ENCODE data around the gene TSEN54.

The TSEN54 gene

GRCh38 chr17:75512926-75513640 is 3.2 kb upstream of the TSEN54 start:
- H3K27ac Mint-ChIP-seq = no peak overlapping the region
- peaks cover 50% of the 10 kb centered on the region for H3K4me1 Mint-ChIP-seq
- H3K9me3 Mint-ChIP-seq = no peaks in the 10 kb centered on the region
- H3K27me3 Mint-ChIP-seq (ENCODE audit: low read depth, poor library complexity) = peaks cover 4% of the 10 kb centered on the region
- TF ChIP-seq CTCF (IDR thresholded peaks at IDR 0.05) = no peak
- H3K4me3 Mint-ChIP-seq = peak overlapping the region; percentile 79
- H3K36me3 Mint-ChIP-seq (ENCODE audit: low read depth) = peaks cover 11% of the 10 kb centered on the region
- DNase-seq = no peak

GRCh38 chr17:75513641-75514000 is 2.7 kb upstream of the TSEN54 start:
- no peak for DNase-seq
- Mint-ChIP-seq H3K4me3 (peak overlapping the region; percentile 79), H3K36me3 (ENCODE audit: low read depth) (peaks cover 16% of the 10 kb centered on the region), H3K27me3 (ENCODE audit: low read depth, poor library complexity) (peaks cover 4% of the 10 kb centered on the region), H3K27ac (no peak overlapping the region), H3K4me1 (peaks cover 48% of the 10 kb centered on the region), H3K9me3 (no peaks in the 10 kb centered on the region)
- TF ChIP-seq CTCF (IDR thresholded peaks at IDR 0.05) = no peak

GRCh38 chr17:75514299-75514918 is 1.9 kb upstream of the TSEN54 start:
- no peak for TF ChIP-seq CTCF (IDR thresholded peaks at IDR 0.05)
- Mint-ChIP-seq H3K4me1 (peaks cover 44% of the 10 kb centered on the region), H3K4me3 (peak overlapping the region; percentile 79), H3K9me3 (no peaks in the 10 kb centered on the region), H3K27ac (no peak overlapping the region), H3K36me3 (ENCODE audit: low read depth) (peaks cover 23% of the 10 kb centered on the region), H3K27me3 (ENCODE audit: low read depth, poor library complexity) (peaks cover 4% of the 10 kb centered on the region)
- DNase-seq = no peak

DNA sequence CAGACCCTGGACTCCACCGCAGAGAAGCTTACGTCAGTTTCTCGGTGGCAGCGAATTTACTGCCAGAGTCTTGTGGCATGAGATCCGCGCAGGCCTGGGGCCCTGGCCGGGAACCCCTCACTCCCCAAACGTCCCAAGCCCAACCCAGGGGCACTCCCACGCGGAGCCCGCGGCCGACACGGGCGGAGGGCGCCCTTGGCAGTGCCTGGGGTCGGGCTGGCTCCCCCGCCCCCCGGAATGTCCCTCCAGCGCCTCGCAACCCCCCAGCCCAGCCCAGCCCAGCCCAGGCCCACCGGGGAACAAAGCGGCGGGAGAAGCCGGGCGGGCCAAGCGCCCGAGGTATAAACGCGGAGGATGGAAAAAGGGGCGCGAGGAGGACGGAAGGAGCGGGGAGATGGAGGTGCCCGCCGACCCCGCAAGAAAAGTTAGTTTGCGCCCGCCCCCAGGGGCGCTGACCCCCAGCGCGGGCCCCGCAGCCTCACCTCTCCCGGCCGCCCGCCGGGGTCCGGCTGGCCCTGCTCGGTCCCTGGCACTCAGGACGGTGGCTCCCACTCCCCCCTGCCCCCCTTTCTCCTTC is 1.3 kb upstream of the TSEN54 start:
- Mint-ChIP-seq H3K36me3 (ENCODE audit: low read depth) (peaks cover 27% of the 10 kb centered on the region), H3K9me3 (no peaks in the 10 kb centered on the region), H3K4me1 (peaks cover 44% of the 10 kb centered on the region), H3K4me3 (peak overlapping the region; percentile 79), H3K27ac (no peak overlapping the region), H3K27me3 (ENCODE audit: low read depth, poor library complexity) (peaks cover 4% of the 10 kb centered on the region)
- DNase-seq = peak; percentile 71
- no peak for TF ChIP-seq CTCF (IDR thresholded peaks at IDR 0.05)

- peak; percentile 96 for TF ChIP-seq CTCF (IDR thresholded peaks at IDR 0.05)
- Mint-ChIP-seq H3K27ac (no peak within 1 kb of the TSS), H3K4me3 (peak within 1 kb of the TSS; percentile 85), H3K4me1 (peaks cover 44% of the 10 kb centered on the region), H3K36me3 (ENCODE audit: low read depth) (peaks cover 28% of the 10 kb centered on the region), H3K27me3 (ENCODE audit: low read depth, poor library complexity) (peaks cover 6% of the 10 kb centered on the region), H3K9me3 (no peaks in the 10 kb centered on the region)
- peak; percentile 99 for DNase-seq
These were observed 653 bp upstream of the TSEN54 start, which contains the start of gene CASKIN2 for GRCh38 chr17:75515496-75516254. Gene CASKIN2 (minus strand): TSS chr17:75515537. CDS start chr17:75513804, 1,733 bp downstream.

Data from nephron progenitor cell (in vitro differentiated cells).